Occipital lobe (tissue), 2 donors: ENCODE measurements around the gene RAB11FIP3. TPM values are rescaled to one million over a fixed set of nuclear protein-coding genes. Genes with fewer than 3 reads are reported as not detected.
"Not testable (repeated sequence)": the region's sequence is repeated elsewhere in the genome, so short reads cannot be mapped to it uniquely, and the experiment has no call there.

Source experiments
- DNase-seq: peaks from one replicate; lab custom pipeline; 2025; lab: John Stamatoyannopoulos, UW
- total RNA-seq: library from RNA; depleted of rRNA; stranded (reverse); fragments of >200 nt; gene quantifications from one replicate; pipeline ENCODE4 v1.2.3, GENCODE V29; 2014

RAB11FIP3 gene, protein sequence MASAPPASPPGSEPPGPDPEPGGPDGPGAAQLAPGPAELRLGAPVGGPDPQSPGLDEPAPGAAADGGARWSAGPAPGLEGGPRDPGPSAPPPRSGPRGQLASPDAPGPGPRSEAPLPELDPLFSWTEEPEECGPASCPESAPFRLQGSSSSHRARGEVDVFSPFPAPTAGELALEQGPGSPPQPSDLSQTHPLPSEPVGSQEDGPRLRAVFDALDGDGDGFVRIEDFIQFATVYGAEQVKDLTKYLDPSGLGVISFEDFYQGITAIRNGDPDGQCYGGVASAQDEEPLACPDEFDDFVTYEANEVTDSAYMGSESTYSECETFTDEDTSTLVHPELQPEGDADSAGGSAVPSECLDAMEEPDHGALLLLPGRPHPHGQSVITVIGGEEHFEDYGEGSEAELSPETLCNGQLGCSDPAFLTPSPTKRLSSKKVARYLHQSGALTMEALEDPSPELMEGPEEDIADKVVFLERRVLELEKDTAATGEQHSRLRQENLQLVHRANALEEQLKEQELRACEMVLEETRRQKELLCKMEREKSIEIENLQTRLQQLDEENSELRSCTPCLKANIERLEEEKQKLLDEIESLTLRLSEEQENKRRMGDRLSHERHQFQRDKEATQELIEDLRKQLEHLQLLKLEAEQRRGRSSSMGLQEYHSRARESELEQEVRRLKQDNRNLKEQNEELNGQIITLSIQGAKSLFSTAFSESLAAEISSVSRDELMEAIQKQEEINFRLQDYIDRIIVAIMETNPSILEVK
- 25.6 TPM for total RNA-seq

- peak; percentile 78 for DNase-seq
These were observed at the start of gene RAB11FIP3 for GRCh38 chr16:425082-425718. Gene RAB11FIP3 (plus strand): TSS chr16:425649. CDS start chr16:426007, 358 bp downstream.

DNA sequence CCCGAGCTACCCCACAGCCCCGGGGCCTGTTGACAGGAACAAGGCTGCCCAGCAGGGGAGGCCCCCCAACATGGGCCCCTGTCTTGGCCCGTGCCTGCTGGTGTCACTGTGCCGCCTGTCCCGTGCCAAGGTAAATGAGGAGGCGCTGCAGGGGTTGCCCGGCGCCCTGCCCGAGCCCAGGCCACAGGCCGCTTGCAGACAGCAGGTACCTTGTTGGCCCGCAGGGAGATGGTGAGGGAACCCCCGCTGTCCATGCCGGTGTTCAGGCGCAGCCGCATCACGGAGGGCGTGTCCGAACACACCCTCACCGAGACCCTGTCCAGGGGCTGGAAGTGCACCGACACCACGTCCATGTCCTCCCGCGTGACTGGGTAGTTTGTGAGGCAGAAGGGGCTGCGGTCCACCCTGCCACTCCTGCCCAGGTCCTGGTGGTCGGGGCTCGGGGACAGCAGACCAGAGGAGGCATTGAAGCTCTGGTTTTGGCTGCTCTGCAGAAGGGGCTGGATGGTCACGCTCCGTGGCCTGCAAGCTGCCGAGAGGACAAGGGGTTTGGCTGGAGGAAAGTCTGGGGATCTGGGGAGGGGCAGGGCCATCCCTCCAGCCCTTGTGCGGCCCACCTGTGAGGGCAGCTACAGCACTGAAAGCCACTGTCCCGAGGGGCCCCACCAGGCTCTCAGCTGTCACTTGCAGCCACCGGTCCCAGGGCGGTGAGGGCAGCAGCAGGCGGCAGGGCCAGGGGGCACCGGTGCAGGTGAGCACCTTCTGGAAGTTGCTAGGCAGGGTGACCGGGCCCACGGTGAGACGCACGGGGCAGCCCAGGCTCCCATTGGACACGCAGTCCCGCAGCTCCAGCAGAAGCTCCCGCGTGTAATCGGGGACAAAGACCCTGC, 49.3 kb upstream of the RAB11FIP3 start:
- DNase-seq = no peak

DNA sequence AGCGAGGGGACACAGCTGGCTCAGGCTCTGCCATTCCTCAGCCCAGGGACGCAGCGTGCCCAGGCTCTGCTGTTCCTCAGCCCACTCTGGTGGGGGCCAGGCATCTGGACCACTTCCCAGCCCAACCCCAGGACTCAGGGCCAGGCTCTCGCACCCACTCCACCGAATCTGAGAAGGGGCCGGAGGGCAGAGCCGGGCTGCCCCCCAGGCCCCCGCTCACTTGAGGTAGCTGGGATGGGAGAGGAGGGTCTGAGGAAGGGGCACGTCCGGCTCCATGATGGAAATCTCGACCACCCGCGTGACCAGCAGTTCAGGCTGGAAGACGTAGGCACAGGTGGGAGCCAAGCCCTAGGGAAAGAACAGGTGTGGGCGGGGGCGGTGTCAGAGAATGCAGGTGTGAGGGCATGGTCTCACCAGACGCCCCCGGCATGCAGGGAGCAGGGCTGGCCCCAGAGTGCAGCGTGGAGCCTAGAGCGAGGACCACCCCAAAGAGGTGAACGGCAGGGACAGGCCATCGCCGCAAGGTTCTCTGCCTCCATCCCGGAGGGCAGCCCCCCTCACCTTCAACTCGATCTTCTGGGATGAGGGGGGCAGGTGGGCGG, 48.5 kb upstream of the RAB11FIP3 start:
- DNase-seq = no peak

DNA sequence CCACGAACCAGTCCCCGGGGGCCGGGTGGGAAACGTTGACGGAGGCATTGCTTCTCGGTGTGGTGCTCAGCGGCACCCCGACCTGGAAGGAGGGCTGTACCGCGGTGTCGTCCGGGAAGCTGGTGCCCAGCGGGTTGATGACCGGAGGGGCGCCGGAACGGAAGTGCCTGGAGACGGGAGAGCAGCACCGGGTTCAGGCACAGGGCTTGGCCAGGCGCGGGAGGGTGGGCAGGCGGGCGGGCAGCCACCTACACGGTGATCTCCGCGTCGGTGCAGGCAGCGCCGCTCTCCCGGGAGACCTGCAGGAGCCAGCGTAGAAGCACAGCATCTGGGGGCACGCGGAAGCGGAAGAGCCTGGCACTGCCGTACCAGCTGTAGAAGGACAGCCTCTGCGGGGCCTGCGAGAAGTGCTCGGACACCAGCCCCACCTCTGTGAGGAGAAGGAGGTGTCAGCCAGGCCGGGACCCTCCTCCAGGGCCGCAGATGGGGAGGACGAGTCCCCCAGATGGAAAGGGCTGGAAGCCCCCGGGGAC, 48.0 kb upstream of the RAB11FIP3 start:
- DNase-seq = no peak

DNA sequence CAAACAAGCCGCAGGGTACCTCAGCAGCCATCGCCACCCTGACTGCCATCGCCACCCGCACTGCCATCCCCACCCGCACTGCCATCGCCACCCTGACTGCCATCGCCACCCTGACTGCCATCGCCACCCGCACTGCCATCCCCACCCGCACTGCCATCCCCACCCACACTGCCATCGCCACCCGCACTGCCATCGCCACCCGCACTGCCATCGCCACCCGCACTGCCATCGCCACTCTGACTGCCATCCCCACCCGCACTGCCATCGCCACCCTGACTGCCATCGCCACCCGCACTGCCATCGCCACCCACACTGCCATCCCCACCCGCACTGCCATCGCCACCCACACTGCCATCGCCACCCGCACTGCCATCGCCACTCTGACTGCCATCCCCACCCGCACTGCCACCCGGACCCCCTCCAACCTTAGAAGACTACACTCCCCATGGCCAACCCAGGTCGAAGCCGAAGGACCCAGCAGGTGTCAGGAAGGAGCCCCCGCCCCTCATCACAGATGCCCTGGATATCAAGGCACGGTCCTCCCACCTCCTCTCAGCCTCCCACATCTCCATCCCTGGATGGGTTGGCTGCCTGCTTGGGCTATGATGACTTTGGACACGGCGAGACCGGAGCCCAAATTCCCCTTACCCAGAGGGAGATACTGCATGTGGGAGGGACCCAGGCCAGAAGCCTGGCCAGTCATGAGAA, 47.2 kb upstream of the RAB11FIP3 start:
- DNase-seq = not testable (repeated sequence)

DNA sequence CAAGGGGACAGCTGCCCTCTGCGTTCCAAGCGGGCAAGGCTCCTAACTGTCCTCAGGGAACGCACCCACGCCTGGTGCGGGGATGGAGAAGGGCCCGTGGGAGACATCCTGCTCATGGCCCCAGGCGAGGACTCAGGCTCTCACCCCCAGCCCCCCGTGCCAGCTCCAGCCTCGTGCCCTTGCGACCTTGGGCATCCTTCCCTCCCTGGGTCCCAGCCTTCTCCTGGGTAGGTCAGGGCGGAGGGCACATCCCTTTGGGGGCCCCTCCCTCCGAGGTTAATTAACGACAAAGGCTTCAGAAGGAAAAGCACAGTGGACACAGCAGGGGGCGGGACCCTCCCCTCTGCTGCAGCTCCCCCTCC, 46.6 kb upstream of the RAB11FIP3 start:
- no peak for DNase-seq

DNA sequence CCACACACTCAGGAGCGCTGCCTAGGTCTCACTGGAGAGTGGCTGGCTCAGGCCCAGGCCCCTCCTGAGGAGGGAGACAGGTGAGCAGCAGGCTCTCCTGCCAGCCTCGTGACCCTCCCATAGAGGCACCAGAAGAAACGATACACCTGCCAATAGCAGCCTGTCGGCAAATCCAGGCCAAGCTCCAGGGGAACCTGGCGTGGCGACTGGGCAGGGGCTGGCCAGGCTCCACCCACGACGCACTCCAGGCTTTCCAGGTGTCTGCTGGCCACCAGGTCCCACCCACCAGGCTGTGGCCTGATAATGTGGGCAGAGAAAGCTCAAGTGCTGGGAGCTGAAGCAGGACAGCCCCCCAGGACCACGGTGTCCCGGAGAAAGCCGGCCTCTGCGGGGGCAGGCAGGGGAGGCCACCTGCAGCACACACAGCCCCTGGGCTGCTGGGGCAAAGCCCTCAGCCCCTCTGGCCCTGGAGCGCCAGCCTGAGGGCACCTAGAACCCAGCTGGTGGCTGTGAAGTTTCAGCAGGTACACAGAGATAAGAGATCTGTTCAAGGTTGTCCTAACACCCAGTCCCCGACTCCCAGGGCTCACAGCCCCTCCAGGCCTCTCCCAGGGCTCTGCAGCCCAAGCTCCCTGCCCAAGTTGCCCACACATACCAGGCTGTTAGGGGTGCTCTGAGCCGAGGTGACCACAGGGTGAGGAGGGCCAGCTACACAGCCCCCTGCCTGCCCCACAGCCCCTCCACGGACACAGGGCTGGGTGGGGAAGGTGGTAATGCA, 46.1 kb upstream of the RAB11FIP3 start:
- DNase-seq = no peak

DNA sequence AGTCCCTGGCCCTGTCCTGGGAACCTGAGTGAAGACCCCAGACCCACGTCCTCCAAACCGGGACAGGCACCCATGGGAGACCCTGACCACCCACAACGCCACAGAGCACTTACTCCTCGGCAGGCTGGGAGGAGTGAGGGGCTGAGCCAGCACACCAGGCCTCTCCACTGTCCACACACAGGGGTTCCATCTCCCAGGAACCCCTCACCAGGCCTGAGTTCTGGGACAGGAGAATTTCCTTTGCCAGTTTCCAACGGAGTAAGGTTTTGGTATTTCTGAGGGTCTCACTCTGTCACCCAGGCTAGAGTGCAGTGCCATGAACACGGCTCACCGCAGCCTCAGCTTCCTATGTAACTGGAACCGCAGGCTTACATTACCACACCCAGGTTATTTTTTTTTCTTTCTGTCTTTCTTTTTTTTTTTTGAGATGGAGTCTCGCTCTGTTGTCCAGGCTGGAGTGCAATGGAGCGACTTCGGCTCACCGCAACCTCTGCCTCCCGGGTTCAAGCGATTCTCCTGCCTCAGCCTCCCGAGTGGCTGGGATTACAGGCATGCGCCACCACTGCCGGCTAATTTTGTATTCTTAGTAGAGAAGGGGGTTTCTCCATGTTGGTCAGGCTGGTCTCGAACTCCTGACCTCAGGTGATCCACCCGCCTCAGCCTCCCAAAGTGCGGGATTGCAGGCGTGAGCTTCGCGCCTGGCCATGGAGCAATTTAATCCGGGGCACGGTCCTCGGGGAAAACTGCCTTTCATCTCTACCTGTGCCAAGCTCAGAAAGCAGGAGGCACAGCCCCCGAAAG, 45.3 kb upstream of the RAB11FIP3 start:
- DNase-seq = no peak

DNA sequence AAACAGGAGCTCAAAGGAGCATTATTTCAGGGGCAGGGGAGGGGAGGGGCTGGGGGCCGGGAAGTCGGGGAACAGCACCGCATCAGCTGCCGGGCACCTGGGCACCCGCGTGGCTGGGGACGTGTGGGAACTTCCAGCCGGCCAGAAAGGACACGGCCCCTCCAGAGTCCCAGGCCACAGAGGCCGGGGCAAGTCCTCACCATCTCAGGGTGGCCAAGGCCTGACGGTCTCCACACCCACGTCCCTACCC, 44.8 kb upstream of the RAB11FIP3 start:
- no peak for DNase-seq

DNA sequence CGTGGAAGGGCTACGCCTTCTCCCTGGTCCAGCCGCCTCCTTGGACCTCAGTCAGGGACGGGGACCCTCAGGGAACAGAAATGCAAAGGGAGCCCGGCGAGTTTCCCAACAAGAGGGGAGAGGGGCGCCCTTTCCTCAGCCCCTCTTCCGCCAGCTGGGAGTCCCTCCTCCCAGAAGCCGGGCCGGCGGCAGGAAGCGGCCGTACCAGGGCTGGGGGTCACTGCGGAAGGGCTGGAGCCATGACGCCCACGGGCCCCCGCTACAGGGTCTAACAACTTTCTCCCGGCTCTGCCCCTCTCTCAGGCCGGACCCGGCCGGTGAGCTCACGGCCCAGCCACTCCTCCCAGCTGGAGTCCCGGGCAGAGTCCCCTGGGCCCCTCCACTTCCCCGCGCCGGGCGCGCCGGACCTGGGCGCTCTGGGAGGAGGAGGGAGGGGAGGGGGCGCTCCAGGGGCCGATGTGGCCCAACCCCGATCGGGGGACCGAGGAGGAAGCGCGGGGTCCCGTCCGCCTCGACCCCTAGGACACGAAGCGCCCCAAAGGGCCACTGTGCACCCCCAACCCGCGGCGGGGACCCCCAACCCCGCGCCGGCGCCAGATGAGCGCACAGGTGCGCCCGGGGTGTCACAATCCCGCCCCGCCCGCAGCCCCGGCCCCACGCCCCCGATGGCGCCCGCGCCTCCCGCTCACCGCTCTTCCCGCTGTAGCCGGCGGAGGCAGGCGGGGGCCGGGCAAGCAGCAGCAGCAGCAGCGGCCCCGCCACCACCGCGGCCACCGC, 44.2 kb upstream of the RAB11FIP3 start:
- no peak for DNase-seq

DNA sequence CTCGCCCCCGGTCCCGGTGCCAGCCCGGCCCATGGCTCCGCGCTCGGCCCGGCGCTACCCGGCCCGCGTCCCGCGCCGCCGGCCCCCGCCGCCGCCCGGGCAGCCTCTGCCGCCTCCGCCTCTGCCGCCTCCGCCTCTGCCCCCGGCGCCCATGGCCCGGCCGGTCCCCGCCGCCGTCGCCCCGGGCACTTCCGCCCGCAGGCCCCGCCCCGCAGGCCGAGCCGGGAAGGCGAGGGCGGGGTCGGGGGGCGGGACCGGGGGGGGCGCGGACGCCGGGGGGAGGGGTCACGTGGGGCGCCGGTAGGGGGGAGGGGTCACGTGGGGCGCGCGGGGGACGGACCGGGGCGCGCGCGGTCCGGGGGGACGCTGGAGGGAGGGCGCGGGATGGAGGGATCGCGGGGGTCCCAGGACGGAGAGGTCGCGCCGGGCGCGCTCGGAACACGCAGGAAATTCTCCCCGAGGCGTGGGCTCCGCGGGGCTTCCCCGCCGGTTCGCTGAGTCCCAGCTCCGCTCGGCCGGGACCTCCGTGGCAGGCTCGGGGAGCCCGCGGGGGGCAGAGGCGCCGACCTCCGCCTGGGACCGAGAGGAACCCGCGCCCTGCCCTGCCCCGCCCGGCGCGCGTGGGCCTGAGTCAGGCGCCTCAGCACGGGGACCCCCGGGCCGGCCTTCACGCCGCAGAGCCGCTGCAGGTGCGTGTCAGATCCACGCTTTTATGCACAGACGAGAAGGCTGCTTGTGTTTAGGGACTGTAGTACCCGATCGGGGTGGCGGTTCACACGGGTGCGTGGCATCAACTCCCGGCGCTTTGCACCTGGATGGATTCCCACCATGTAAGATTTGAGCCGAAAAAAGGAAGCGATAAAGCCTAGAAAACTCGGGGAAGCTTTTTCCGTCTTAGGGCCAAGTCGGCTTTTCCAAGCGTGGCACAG, 43.4 kb upstream of the RAB11FIP3 start, which contains the start of gene PGAP6:
PGAP6 (minus strand) TSS at position 190 of the 929 bp plus-strand sequence; CDS start at position 33, 157 bp downstream.
- DNase-seq = peak; percentile 43

- no peak for DNase-seq
These were observed 42.0 kb upstream of the RAB11FIP3 start for GRCh38 chr16:383326-384051.

- no peak for DNase-seq
These were observed 38.8 kb upstream of the RAB11FIP3 start for GRCh38 chr16:386641-387156.

- DNase-seq = not testable (repeated sequence)
These were observed 37.4 kb upstream of the RAB11FIP3 start for GRCh38 chr16:387761-388666.

- DNase-seq = no peak
These were observed 36.1 kb upstream of the RAB11FIP3 start for GRCh38 chr16:389352-389751.
